Fibroblast of pulmonary artery (primary cell): ENCODE measurements around the gene SPATA21.

Source experiments
- DNase-seq: peaks from one replicate; pipeline ENCODE4 v3.0.0-alpha.2; 2010; ENCODE audit warnings: low read depth
- H3K4me3 ChIP-seq: replicated peaks from 2 replicates; pipeline ENCODE4 v1.5.1; 2011; ENCODE audit warnings: low read depth, mild to moderate bottlenecking, control low read depth, low read length, moderate library complexity
- TF ChIP-seq, protein P1 (sequence below): IDR thresholded peaks from 2 replicates; pipeline ENCODE4 v1.5.1; 2011; ENCODE audit warnings: mild to moderate bottlenecking, control low read depth, low read length, inconsistent platforms; ENCODE audit errors: missing control alignments

SPATA21 gene

DNA sequence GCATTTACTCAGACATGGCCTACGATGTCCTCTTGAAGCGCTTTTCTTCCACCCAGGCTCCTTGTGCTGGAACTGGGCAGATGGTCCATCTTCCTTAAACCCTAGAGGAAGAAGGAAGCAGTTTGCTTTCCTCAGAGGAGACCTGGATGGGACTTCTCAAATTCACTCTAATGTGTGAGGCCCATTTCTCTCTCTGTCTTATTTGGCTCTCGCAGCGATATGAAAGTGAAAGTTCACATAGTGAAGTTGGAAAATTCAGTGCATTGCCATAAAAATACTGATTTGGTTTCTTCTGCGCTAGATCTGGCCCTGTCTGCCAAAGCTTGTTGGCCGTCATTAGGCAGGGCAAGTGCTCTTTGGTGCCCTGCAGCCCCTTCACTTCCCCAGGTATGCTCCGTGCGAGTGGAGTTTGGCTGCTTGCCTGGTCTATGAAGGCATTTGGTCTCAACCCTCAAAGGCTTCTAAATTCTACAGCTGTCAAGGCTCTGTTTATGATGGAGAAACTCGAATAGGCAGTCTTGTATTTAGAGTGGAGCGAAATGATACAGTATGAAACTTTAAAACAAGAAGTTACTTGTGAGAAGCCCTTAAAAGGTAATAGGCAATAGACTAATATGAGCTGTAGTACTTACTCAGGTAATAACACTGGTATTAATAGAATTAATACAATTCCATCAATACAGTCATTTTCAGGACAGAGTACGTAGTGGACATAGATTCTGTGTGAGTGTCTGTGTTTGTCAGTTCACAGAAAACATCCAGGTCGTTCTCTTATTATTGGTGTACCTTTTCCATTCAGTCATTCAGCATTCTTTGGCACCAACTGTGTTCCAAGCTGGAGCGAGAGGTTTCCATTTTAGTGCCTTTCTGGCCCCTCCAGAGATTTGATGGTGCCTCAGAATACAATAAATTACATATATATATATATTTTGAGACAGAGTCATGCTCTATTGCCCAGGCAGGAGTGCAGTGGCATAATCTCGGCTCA is 49.7 kb downstream of the SPATA21 start:
- peak; percentile 32 for DNase-seq
- peak overlapping the region; percentile 41 for H3K4me3 ChIP-seq
- TF ChIP-seq, protein P1, sequence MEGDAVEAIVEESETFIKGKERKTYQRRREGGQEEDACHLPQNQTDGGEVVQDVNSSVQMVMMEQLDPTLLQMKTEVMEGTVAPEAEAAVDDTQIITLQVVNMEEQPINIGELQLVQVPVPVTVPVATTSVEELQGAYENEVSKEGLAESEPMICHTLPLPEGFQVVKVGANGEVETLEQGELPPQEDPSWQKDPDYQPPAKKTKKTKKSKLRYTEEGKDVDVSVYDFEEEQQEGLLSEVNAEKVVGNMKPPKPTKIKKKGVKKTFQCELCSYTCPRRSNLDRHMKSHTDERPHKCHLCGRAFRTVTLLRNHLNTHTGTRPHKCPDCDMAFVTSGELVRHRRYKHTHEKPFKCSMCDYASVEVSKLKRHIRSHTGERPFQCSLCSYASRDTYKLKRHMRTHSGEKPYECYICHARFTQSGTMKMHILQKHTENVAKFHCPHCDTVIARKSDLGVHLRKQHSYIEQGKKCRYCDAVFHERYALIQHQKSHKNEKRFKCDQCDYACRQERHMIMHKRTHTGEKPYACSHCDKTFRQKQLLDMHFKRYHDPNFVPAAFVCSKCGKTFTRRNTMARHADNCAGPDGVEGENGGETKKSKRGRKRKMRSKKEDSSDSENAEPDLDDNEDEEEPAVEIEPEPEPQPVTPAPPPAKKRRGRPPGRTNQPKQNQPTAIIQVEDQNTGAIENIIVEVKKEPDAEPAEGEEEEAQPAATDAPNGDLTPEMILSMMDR = no peak

DNA sequence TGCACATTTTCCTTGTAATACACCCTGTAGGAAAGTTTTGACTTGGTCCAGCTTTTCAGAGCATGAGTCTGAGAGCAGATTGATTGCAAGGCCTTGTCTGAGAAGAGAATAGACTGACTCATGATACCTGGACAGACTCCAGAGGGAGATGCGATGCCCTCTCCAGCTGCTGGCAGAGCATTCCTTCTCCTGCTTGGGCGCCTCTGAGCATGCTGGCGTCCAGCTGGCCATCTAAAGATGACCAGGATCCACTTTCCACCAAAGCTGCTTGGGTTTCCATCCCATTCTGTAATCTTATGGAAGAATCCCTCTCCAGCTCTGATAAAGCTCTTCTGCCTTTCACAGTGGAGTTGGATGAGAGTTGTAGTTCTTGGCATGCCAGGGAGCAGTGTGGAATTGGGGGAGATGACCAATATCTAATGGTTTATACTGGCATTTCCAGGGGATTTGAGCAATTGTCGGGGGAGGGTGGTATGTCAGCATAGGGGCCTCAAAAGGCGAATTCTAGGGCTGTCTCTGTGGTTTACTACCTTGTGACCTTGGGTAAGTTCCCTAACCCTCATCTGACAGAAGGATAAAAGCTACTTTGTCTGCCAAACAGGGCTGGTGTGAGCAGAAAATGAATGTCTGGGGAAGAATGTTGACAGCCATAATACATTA is 50.6 kb downstream of the SPATA21 start:
- TF ChIP-seq, protein P1 = no peak
- peak overlapping the region; percentile 41 for H3K4me3 ChIP-seq
- DNase-seq = peak; percentile 81

DNA sequence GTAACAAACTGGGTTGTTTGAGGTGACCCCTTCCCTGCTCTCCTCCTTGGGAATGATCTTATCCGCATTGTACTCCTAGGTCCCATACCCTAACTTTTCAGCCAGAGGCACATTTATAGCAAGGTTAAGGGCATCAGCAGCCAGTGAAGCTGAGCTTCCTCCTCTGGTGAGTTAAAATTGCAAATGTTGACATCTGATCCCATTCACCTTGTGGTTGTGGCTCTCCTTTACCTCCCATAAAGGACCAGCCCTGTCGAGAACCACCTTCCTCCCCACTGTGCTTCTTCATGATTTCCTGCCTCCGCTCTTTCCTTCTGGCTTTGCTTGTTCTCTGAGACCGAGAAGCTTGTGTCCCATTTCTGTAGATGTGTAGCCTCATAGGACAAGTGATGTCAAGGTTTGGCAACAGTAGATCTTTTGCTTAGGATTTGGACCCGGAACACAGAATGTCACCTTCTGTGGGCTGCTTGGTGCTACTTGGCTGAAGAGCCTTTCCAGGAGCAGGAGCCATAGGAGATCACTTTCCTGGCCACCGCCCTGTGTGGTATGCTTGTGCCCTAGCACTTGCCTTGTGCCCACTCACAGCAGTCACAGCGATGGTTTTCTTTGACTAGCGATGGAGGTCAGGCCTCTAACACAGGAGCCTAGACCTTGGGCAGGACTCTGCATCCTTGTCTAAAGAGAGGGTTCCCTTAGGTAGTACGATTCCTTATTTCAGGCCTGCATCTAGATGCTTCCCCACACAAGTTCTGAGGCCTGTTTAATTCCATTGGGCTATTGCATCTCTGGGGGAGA is 51.4 kb downstream of the SPATA21 start:
- H3K4me3 ChIP-seq = no peak overlapping the region
- TF ChIP-seq, protein P1 = no peak
- no peak for DNase-seq

DNA sequence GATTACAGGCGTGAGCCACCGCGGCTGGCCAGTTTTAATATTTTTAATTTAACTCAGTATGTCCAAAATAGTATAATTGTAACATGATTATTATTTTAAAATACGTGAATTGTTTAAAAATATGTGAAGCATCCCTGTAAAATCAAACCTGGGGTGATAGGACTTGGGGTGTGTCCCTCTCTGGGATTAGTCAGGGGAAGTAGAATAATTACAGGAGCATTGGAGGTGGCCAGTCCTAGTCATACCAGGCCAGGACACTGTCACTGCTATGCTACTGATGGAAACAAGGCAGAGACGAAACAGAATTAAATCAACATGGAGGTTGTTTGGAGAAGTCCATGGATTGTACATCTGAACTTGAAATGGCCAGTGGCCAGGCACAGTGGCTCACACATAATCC is 53.3 kb downstream of the SPATA21 start:
- DNase-seq = no peak
- TF ChIP-seq, protein P1 = no peak
- no peak overlapping the region for H3K4me3 ChIP-seq

DNA sequence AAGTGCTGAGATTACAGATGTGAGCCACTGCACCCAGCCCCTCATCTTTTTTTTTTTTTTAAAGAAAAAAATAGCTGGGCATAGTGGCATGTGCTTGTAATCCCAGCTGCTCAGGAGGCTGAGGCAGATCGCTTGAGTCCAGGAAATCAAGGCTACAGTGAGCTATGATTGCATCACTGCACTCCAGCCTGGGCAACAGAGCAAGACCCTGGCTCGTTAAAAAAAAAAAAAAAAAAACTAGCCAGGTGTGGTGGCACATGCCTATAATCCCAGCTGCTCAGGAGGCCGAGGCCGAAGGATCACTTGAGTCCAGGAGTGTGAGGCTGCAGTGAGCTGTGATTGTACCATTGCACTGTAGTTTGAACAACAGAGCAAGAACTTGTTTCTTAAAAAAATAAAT is 56.4 kb downstream of the SPATA21 start:
- no peak for DNase-seq
- TF ChIP-seq, protein P1 = no peak
- H3K4me3 ChIP-seq = no peak overlapping the region

DNA sequence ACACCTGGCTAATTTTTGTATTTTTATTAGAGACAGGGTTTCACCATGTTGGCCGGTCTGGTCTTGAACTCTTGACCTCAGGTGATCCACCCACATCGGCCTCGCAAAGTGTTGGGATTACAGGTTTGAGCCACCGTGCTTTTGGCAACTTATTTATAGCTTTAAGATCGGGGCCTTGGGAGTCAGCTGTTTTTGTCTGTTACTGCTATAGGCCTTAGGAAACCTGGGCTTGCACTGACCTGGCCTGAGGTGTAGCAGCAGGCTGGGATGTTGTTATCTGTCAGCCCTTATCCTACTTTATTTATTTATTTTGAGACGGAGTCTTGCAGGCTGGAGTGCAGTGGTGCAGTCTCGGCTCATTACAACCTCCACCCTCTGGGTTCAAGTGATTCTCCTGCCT is 58.8 kb downstream of the SPATA21 start:
- H3K4me3 ChIP-seq = no peak overlapping the region
- DNase-seq = no peak
- TF ChIP-seq, protein P1 = no peak
